IMR-90 (cell line): Measurements from ENCODE around the gene ITGA3. TPM values are rescaled to one million over a fixed set of nuclear protein-coding genes. Genes with fewer than 3 reads are reported as not detected.
A peak's percentile ranks its signal among the peaks of the same experiment; 100 is the strongest.

Experiments
- ATAC-seq: fragments of 200-7000 bp; cut with Tn5 transposase; 2 replicates; pipeline ENCODE4 v1.9.1; 2020; ENCODE audit warnings: low read depth, mild to moderate bottlenecking, moderate library complexity
- BruUV-seq: library from RNA; stranded (reverse); fragments of 400-500 nt; replicated peaks from 2 replicates; lab custom pipeline; 2021; lab: Mats Ljungman, UMichigan
- CTCF ChIA-PET: fragments of 300-600 bp; formaldehyde crosslinking; extraction: SDS; loops from one replicate; lab custom pipeline; 2021; ENCODE audit warnings: antibody characterized with exemption; lab: Yijun Ruan, JAX
- POLR2A ChIA-PET: fragments of 300-600 bp; sonication (Branson Sonifier 250); formaldehyde crosslinking; loops from one replicate; lab custom pipeline; 2022; ENCODE audit warnings: antibody characterized with exemption; ENCODE audit not compliant: unreplicated experiment; lab: Charles Lee
- DNase-seq: peaks from one replicate; pipeline ENCODE4 v3.0.0; 2013
- H2AFZ ChIP-seq: replicated peaks from 2 replicates; pipeline ENCODE3; 2013; ENCODE audit warnings: low read length, mild to moderate bottlenecking; ENCODE audit not compliant: poor library complexity
- H2AK5ac ChIP-seq: 2 replicates; pipeline ENCODE4 v1.6.1; 2013; ENCODE audit warnings: low read depth, low read length, inconsistent platforms
- H2AK9ac ChIP-seq: replicated peaks from 2 replicates; pipeline ENCODE3; 2013; ENCODE audit warnings: mild to moderate bottlenecking, low read depth, low read length, moderate library complexity; ENCODE audit not compliant: poor library complexity
- H2BK120ac ChIP-seq: 2 replicates; pipeline ENCODE4 v1.6.1; 2013; ENCODE audit warnings: low read depth, low read length, inconsistent platforms
- H2BK15ac ChIP-seq: 3 replicates; pipeline ENCODE4 v1.6.1; 2013; ENCODE audit warnings: low read depth, low read length, inconsistent platforms
- H2BK20ac ChIP-seq: 2 replicates; pipeline ENCODE4 v1.6.1; 2013; ENCODE audit warnings: low read depth, mild to moderate bottlenecking, inconsistent platforms, low read length, moderate library complexity
- H2BK5ac ChIP-seq: 2 replicates; pipeline ENCODE4 v1.6.1; 2013; ENCODE audit warnings: mild to moderate bottlenecking, low read depth, low read length, inconsistent platforms; ENCODE audit not compliant: poor library complexity, severe bottlenecking
- H3K14ac ChIP-seq: replicated peaks from 2 replicates; pipeline ENCODE4 v1.6.1; 2013; ENCODE audit warnings: low read depth, low read length, inconsistent platforms
- H3K18ac ChIP-seq: 2 replicates; pipeline ENCODE4 v1.6.1; 2013; ENCODE audit warnings: low read depth, low read length, control low read depth
- H3K23ac ChIP-seq: 2 replicates; pipeline ENCODE4 v1.6.1; 2013; ENCODE audit warnings: low read depth, low read length, inconsistent platforms
- H3K27ac ChIP-seq: 2 replicates; pipeline ENCODE4 v1.5.1; 2013; ENCODE audit warnings: mild to moderate bottlenecking, control low read depth, low read length; ENCODE audit not compliant: insufficient read depth
- H3K27me3 ChIP-seq: 2 replicates; pipeline ENCODE4 v1.6.1; 2013; ENCODE audit warnings: low read length; ENCODE audit not compliant: control insufficient read depth, insufficient read depth
- H3K36me3 ChIP-seq: 2 replicates; pipeline ENCODE4 v1.6.1; 2013; ENCODE audit warnings: low read length, mixed read lengths; ENCODE audit not compliant: control insufficient read depth, insufficient read depth
- H3K4ac ChIP-seq: 2 replicates; pipeline ENCODE4 v1.6.1; 2013; ENCODE audit warnings: low read depth, low read length, inconsistent platforms
- H3K4me1 ChIP-seq: 2 replicates; pipeline ENCODE4 v1.6.1; 2013; ENCODE audit warnings: low read length, mixed read lengths; ENCODE audit not compliant: control insufficient read depth, insufficient read depth
- H3K4me2 ChIP-seq: 2 replicates; pipeline ENCODE4 v1.6.1; 2013; ENCODE audit warnings: low read depth, mild to moderate bottlenecking, control low read depth, low read length, moderate library complexity
- H3K4me3 ChIP-seq: 2 replicates; pipeline ENCODE4 v1.5.1; 2013; ENCODE audit warnings: low read depth, mild to moderate bottlenecking, control low read depth, low read length, moderate library complexity; ENCODE audit not compliant: insufficient read depth
- H3K56ac ChIP-seq: 2 replicates; pipeline ENCODE4 v1.6.1; 2013; ENCODE audit warnings: low read length, inconsistent platforms; ENCODE audit not compliant: insufficient read depth; ENCODE audit errors: extremely low read depth
- H3K79me1 ChIP-seq, 2 experiments: 2 replicates each; pipeline ENCODE4 v1.6.1; 2013; ENCODE audit warnings: low read length in 2 of 2, inconsistent platforms in 1 of 2, low read depth in 1 of 2
- H3K9ac ChIP-seq: 2 replicates; pipeline ENCODE4 v1.6.1; 2013; ENCODE audit warnings: low read depth, low read length, control low read depth
- H3K9me1 ChIP-seq: 2 replicates; pipeline ENCODE4 v1.6.1; 2013; ENCODE audit warnings: low read length, inconsistent platforms; ENCODE audit not compliant: insufficient read depth
- H3K9me3 ChIP-seq: 2 replicates; pipeline ENCODE4 v1.6.1; 2013; ENCODE audit warnings: low read length; ENCODE audit not compliant: control insufficient read depth, insufficient read depth
- H4K20me1 ChIP-seq: 2 replicates; pipeline ENCODE4 v1.6.1; 2013; ENCODE audit warnings: low read length, inconsistent platforms; ENCODE audit not compliant: insufficient read depth
- H4K5ac ChIP-seq: 2 replicates; pipeline ENCODE4 v1.6.1; 2013; ENCODE audit warnings: mild to moderate bottlenecking, low read depth, low read length, control low read depth
- H4K8ac ChIP-seq, 2 experiments: 2 replicates each; pipeline ENCODE4 v1.6.1; 2013; ENCODE audit warnings: low read depth in 2 of 2, low read length in 2 of 2, control low read depth in 1 of 2, inconsistent platforms in 1 of 2
- H4K91ac ChIP-seq: 2 replicates; pipeline ENCODE4 v1.6.1; 2013; ENCODE audit warnings: low read depth, low read length, inconsistent platforms; ENCODE audit not compliant: insufficient read depth
- CEBPB ChIP-seq: IDR thresholded peaks from 2 replicates; pipeline ENCODE4 v1.6.1; 2012; ENCODE audit warnings: low read depth, low read length, improper control_type of control experiment
- MAZ ChIP-seq: IDR thresholded peaks from 2 replicates; pipeline ENCODE4 v1.6.1; 2012; ENCODE audit warnings: low read depth, mild to moderate bottlenecking, low read length, improper control_type of control experiment, moderate library complexity, borderline replicate concordance
- MXI1 ChIP-seq: IDR thresholded peaks from 2 replicates; pipeline ENCODE4 v1.6.1; 2012; ENCODE audit warnings: low read depth, mild to moderate bottlenecking, low read length, moderate library complexity, borderline replicate concordance
- RAD21 ChIP-seq: IDR thresholded peaks from 2 replicates; pipeline ENCODE4 v1.6.1; 2012; ENCODE audit warnings: low read length, improper control_type of control experiment
- RFX5 ChIP-seq: IDR thresholded peaks from 2 replicates; pipeline ENCODE4 v1.8.0; 2012; ENCODE audit warnings: low read depth, mild to moderate bottlenecking, low read length, moderate library complexity
- WGBS, 2 experiments: methylation state at CpG; one replicate each; pipeline versions ENCODE4 v1.1.5 to v1.1.7; 2013; ENCODE audit warnings: missing lambda C conversion rate in 2 of 2; ENCODE audit not compliant: insufficient read length in 1 of 2; ENCODE audit errors: extremely low coverage in 2 of 2; 5-methylcytosine and 5-hydroxymethylcytosine counted together
- dilution Hi-C: fragments of 300-500 bp; cut with HindIII; formaldehyde crosslinking; loops from one replicate; pipeline ENCODE4 v1.14.3; 2018; ENCODE audit warnings: low sequenced_read_pairs; ENCODE audit not compliant: unreplicated experiment
- in situ Hi-C: fragments of 300-500 bp; cut with MboI; formaldehyde crosslinking; loops from 3 replicates; pipeline ENCODE4 v1.14.3; 2019; ENCODE audit warnings: low sequenced_read_pairs, inconsistent platforms, mixed read lengths
- intact Hi-C: fragments of 100-400 bp; cut with micrococcal nuclease; formaldehyde crosslinking; loops from 2 replicates; pipeline ENCODE4 v1.10.0; 2022
- polyA plus RNA-seq, 3 experiments: library from polyadenylated mRNA; depleted of rRNA; stranded (reverse); fragments of >200 nt; gene quantifications; 2 replicates each; pipeline ENCODE4 v1.2.3, GENCODE V29; 2012; ENCODE audit warnings: low replicate concordance in 1 of 3
- total RNA-seq: library from RNA; depleted of rRNA; stranded (reverse); fragments of >200 nt; gene quantifications from 2 replicates; pipeline ENCODE4 v1.2.3, GENCODE V29; 2012
- TF ChIP-seq, protein P1 (sequence below): conservative IDR thresholded peaks from 2 replicates; pipeline ENCODE4 v1.5.1; 2012; ENCODE audit warnings: mild to moderate bottlenecking, low read depth, low read length, improper control_type of control experiment
- TF ChIP-seq, protein P2 (sequence below): fragments of 150-350 bp; IDR thresholded peaks from 2 replicates; pipeline ENCODE4 v1.6.1; 2017; ENCODE audit warnings: mild to moderate bottlenecking, antibody characterized with exemption, low read length, low read depth

Gene ITGA3
- total and polyA plus RNA-seq, 2 of the 4 experiments (the other 2 are of a cell fraction): 78.0 to 202 TPM

DNA sequence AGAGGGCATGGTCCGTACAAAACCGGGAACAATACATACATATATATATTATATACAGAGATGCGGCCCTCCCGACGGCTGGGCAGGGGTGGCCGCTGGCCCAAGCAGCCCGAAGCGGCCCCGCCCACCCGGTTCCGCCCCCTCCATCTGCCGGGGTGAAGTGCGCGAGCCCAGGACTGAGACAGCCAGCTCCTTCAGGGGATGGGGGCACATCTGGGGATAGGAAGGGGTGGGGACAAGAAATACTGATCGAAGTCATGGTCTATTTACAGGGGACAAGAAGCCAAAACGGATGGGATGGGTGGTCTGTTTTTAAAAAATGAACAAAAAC is 77.8 kb downstream of the ITGA3 start:
- no peak overlapping the region; the same call in 1 of the 2 replicates for H3K4me2 ChIP-seq
- no peak overlapping the region for H3K56ac ChIP-seq
- ATAC-seq: 0 out of 2 replicates have a peak, but pooled peaks have one; percentile 16
- peaks cover 18% of the 10 kb centered on the region for H3K4me1 ChIP-seq
- no peak overlapping the region for H4K91ac ChIP-seq
- POLR2A ChIA-PET: no interaction called here
- 25% methylated on average over 4 of the region's 16 CpGs; no CpG with 5 or more reads in 1 of the 2 experiments for WGBS, 2 experiments
- no peak overlapping the region for H3K18ac ChIP-seq
- H3K4me3 ChIP-seq: no peak overlapping the region
- 0 out of 2 replicates have a peak overlapping the region, but pooled peaks have one; percentile 14 for H3K9ac ChIP-seq
- H2BK120ac ChIP-seq: no peak overlapping the region
- H4K5ac ChIP-seq: no peak overlapping the region
- H3K14ac ChIP-seq: peak overlapping the region; percentile 52; the same call in 1 of the 2 replicates
- intact Hi-C loops: no loop called here
- peaks cover 24 to 56% of the 10 kb centered on the region in 2 experiments; a peak in 3 of 4 replicates for H3K79me1 ChIP-seq
- H3K36me3 ChIP-seq: peaks cover 44% of the 10 kb centered on the region
- peak overlapping the region; percentile 82; the same call in 1 of the 2 replicates for H2AK5ac ChIP-seq
- H3K27me3 ChIP-seq: no peaks in the 10 kb centered on the region
- no peak for DNase-seq
- peak overlapping the region; percentile 66; the same call in 1 of the 2 replicates for H3K4ac ChIP-seq
- CTCF ChIA-PET: no interaction called here
- H3K23ac ChIP-seq: 0 out of 2 replicates have a peak overlapping the region, but pooled peaks have one; percentile 24
- H4K8ac ChIP-seq: peak overlapping the region in 1 of 2 experiments; percentile 6; a peak in 1 of 4 replicates
- H2AFZ ChIP-seq: peak overlapping the region; percentile 71
- dilution Hi-C loops: no loop called here
- H2BK15ac ChIP-seq: 0 out of 3 replicates have a peak overlapping the region, but pooled peaks have one; percentile 17
- H2BK20ac ChIP-seq: no peak overlapping the region
- no peaks in the 10 kb centered on the region for H3K9me3 ChIP-seq
- no peak overlapping the region for H2AK9ac ChIP-seq
- in situ Hi-C loops: no loop called here
- peaks cover 6% of the 10 kb centered on the region for H3K9me1 ChIP-seq
- no peak overlapping the region for H3K27ac ChIP-seq
- no peak for TF ChIP-seq MXI1
- TF ChIP-seq, protein P1, sequence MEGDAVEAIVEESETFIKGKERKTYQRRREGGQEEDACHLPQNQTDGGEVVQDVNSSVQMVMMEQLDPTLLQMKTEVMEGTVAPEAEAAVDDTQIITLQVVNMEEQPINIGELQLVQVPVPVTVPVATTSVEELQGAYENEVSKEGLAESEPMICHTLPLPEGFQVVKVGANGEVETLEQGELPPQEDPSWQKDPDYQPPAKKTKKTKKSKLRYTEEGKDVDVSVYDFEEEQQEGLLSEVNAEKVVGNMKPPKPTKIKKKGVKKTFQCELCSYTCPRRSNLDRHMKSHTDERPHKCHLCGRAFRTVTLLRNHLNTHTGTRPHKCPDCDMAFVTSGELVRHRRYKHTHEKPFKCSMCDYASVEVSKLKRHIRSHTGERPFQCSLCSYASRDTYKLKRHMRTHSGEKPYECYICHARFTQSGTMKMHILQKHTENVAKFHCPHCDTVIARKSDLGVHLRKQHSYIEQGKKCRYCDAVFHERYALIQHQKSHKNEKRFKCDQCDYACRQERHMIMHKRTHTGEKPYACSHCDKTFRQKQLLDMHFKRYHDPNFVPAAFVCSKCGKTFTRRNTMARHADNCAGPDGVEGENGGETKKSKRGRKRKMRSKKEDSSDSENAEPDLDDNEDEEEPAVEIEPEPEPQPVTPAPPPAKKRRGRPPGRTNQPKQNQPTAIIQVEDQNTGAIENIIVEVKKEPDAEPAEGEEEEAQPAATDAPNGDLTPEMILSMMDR: no peak
- TF ChIP-seq, protein P2, sequence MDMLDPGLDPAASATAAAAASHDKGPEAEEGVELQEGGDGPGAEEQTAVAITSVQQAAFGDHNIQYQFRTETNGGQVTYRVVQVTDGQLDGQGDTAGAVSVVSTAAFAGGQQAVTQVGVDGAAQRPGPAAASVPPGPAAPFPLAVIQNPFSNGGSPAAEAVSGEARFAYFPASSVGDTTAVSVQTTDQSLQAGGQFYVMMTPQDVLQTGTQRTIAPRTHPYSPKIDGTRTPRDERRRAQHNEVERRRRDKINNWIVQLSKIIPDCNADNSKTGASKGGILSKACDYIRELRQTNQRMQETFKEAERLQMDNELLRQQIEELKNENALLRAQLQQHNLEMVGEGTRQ: no peak
- no peak for TF ChIP-seq MAZ
- no peak for TF ChIP-seq CEBPB
- TF ChIP-seq RFX5: no peak
- TF ChIP-seq RAD21: no peak
- peak overlapping the region; percentile 59 for H2BK5ac ChIP-seq
- BruUV-seq: no TSS peak
- H4K20me1 ChIP-seq: peaks cover 32% of the 10 kb centered on the region
